Stimulated activated CD4-positive, alpha-beta T cell treated with anti-CD3 and anti-CD28 coated beads, Interleukin-12 subunit alpha, Interleukin-12 subunit beta, amount 100 ng/mL, for 48 hours (primary cell): Measurements from ENCODE around the gene PHPT1.
"Not testable (repeated sequence)": the region's sequence is repeated elsewhere in the genome, so short reads cannot be mapped to it uniquely, and the experiment has no call there.

ENCODE experiments used
- DNase-seq, 3 donors: peaks; one replicate each; pipeline ENCODE4 v3.0.0-alpha.2; 2020; ENCODE audit warnings: low read depth in 2 of 3, low spot score in 1 of 3

PHPT1 gene

GRCh38 chr9:136823136-136824046 is 25.8 kb upstream of the PHPT1 start:
- DNase-seq: no peak

GRCh38 chr9:136824496-136825225 is 24.5 kb upstream of the PHPT1 start:
- DNase-seq: no peak

GRCh38 chr9:136825295-136826187 is 23.7 kb upstream of the PHPT1 start:
- no peak for DNase-seq

- DNase-seq: no peak
Observed at GRCh38 chr9:136826188-136826541, 23.0 kb upstream of the PHPT1 start.

GRCh38 chr9:136826703-136827582 is 22.3 kb upstream of the PHPT1 start:
- DNase-seq: no peak

- DNase-seq: no peak
Observed at GRCh38 chr9:136827794-136828473, 21.3 kb upstream of the PHPT1 start.

GRCh38 chr9:136828474-136829140 is 20.6 kb upstream of the PHPT1 start:
- no peak for DNase-seq

- no peak for DNase-seq
Observed at GRCh38 chr9:136829412-136829811, 19.8 kb upstream of the PHPT1 start.

GRCh38 chr9:136829981-136830885 is 19.0 kb upstream of the PHPT1 start:
- no peak for DNase-seq

GRCh38 chr9:136831002-136831719 is 18.0 kb upstream of the PHPT1 start:
- no peak for DNase-seq

- DNase-seq: no peak
Observed at GRCh38 chr9:136831720-136832104, 17.5 kb upstream of the PHPT1 start.

GRCh38 chr9:136832581-136832980 is 16.6 kb upstream of the PHPT1 start:
- DNase-seq: no peak

GRCh38 chr9:136833381-136834048 is 15.7 kb upstream of the PHPT1 start:
- DNase-seq: not testable (repeated sequence)

- no peak for DNase-seq
Observed at GRCh38 chr9:136835162-136835931, 13.9 kb upstream of the PHPT1 start.

- no peak for DNase-seq
Observed at GRCh38 chr9:136835932-136836904, 13.0 kb upstream of the PHPT1 start.
